ENCODE measurements around the gene AKAP8.

DNA sequence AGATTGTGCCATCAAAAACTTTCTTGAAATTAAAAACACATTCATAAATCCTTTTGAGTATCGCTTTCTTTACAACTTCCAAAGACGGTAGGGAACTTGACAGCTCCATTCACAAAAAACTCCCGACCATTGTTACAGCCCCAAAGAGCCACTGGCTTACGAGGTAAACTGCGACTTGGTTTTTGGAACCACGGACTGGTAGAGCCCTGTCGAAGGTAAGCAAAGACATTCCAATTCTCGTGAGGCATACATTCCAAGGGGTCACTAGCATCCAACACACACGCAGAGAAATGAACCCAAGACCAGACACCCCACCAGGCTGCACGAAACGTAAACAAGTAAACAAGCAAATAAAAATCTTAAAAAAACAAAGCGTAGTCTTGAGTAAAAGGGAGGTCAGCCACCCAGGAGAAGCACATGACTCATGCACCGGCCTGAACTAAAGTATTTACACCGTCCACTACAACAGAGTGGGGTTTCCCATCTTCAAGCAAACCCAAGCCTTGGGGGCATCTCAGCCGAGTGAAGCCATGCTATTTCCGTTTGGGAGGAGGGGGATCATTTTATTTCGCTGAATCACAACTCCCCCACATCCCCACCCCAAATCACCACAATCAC, 48.7 kb downstream of the AKAP8 start:
- peak; percentile 33; the same call in 1 of the 2 replicates for TF ChIP-seq POLR2A (IDR thresholded peaks at IDR 0.05; ENCODE audit: low read depth, low read length)
- no peak for TF ChIP-seq RCOR1 (IDR thresholded peaks at IDR 0.05; ENCODE audit: insufficient replicate concordance, low read length)
- TF ChIP-seq BHLHE40 (IDR thresholded peaks at IDR 0.05; ENCODE audit: low read depth, low read length): peak; percentile 69; the same call in 1 of the 2 replicates
- TF ChIP-seq, protein P1, sequence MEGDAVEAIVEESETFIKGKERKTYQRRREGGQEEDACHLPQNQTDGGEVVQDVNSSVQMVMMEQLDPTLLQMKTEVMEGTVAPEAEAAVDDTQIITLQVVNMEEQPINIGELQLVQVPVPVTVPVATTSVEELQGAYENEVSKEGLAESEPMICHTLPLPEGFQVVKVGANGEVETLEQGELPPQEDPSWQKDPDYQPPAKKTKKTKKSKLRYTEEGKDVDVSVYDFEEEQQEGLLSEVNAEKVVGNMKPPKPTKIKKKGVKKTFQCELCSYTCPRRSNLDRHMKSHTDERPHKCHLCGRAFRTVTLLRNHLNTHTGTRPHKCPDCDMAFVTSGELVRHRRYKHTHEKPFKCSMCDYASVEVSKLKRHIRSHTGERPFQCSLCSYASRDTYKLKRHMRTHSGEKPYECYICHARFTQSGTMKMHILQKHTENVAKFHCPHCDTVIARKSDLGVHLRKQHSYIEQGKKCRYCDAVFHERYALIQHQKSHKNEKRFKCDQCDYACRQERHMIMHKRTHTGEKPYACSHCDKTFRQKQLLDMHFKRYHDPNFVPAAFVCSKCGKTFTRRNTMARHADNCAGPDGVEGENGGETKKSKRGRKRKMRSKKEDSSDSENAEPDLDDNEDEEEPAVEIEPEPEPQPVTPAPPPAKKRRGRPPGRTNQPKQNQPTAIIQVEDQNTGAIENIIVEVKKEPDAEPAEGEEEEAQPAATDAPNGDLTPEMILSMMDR (conservative IDR thresholded peaks at IDR 0.05; ENCODE audit: low read depth, low read length): no peak
- no peak for TF ChIP-seq SMC3 (IDR thresholded peaks at IDR 0.05; ENCODE audit: low read depth, low read length)
- no peak for TF ChIP-seq MAFK (IDR thresholded peaks at IDR 0.05; ENCODE audit: low read depth, low read length)
- TF ChIP-seq RFX5 (IDR thresholded peaks at IDR 0.05; ENCODE audit: low read depth, low read length): no peak
- peak; percentile 13; the same call in 1 of the 2 replicates for TF ChIP-seq MAZ (IDR thresholded peaks at IDR 0.05; ENCODE audit: borderline replicate concordance, low read depth, low read length)

Data from IMR-90 (cell line).